Natural killer cell treated with Interleukin-12 subunit alpha and Interleukin-12 subunit beta and Interleukin-15 and Interleukin-18, amount 100 ng/mL, for 72 hours (primary cell): ENCODE results near the gene SLC44A5. TPM values are rescaled to one million over a fixed set of nuclear protein-coding genes. Genes with fewer than 3 reads are reported as not detected.
"Not testable (repeated sequence)": the region's sequence is repeated elsewhere in the genome, so short reads cannot be mapped to it uniquely, and the experiment has no call there.

Experiments used
- ATAC-seq, 2 donors: fragments of 150-1000 bp; cut with Tn5 transposase in 1 of 2; sonication (Bioruptor Pico), chemical (Tn5 transposase) in 1 of 2; 2 replicates each; pipeline ENCODE4 v1.10.0; 2021
- DNase-seq: peaks from one replicate; pipeline ENCODE4 v3.0.0; 2022; ENCODE audit warnings: low spot score
- H3K27ac Mint-ChIP-seq, 2 donors: 1 replicate in 1 of 2; 2 replicates in 1 of 2; pipeline ENCODE4 v1.8.0; 2022; ENCODE audit warnings: mixed read lengths in 2 of 2, mild to moderate bottlenecking in 1 of 2, moderate library complexity in 1 of 2
- H3K27me3 Mint-ChIP-seq, 2 donors: 1 replicate in 1 of 2; 2 replicates in 1 of 2; pipeline ENCODE4 v1.8.0; 2022; ENCODE audit warnings: mixed read lengths in 2 of 2
- H3K36me3 Mint-ChIP-seq: one replicate; pipeline ENCODE4 v1.8.0; 2022; ENCODE audit warnings: mixed read lengths
- H3K4me1 Mint-ChIP-seq, 2 donors: 1 replicate in 1 of 2; 2 replicates in 1 of 2; pipeline ENCODE4 v1.8.0; 2022; ENCODE audit warnings: low read depth in 2 of 2, mixed read lengths in 2 of 2, mild to moderate bottlenecking in 1 of 2
- H3K4me3 Mint-ChIP-seq: one replicate; pipeline ENCODE4 v1.8.0; 2022; ENCODE audit warnings: mixed read lengths
- H3K9me3 Mint-ChIP-seq: 2 replicates; pipeline ENCODE4 v1.8.0; 2022; ENCODE audit warnings: mixed read lengths
- total RNA-seq, 2 donors: library from RNA; stranded (reverse); gene quantifications; one replicate each; pipeline ENCODE4 v1.2.3, GENCODE V29; 2022

The SLC44A5 gene
- total RNA-seq, 2 donors from 2014 or later: 0.14 TPM; not detected in 1

DNA sequence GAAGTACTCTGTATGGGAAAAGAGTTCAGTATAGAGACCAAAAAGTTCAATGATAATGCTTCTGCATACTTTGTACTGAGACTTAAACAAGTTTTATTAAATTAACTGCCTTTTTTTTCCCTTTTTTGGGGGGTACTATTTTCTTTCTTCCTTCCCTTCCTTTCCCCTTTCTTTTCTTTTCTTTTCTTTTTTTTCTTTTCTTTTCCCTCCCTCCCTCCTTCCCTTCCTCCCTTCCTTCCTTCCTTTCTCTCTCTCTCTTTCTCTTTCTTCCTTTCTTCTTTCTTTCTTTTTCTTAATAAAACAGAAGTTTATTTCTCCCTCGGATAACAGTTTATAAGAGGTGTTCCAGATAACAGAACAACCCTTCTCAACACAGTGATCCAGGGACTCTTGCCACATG lies 399.3 kb downstream of the SLC44A5 start:
- no peak for DNase-seq
- Mint-ChIP-seq H3K9me3 (no peaks in the 10 kb centered on the region), H3K27me3 (no peaks in the 10 kb centered on the region), H3K4me1 (no peaks in the 10 kb centered on the region), H3K4me3 (no peak overlapping the region), H3K27ac (no peak overlapping the region), H3K36me3 (no peaks in the 10 kb centered on the region)
- no peak for ATAC-seq

DNA sequence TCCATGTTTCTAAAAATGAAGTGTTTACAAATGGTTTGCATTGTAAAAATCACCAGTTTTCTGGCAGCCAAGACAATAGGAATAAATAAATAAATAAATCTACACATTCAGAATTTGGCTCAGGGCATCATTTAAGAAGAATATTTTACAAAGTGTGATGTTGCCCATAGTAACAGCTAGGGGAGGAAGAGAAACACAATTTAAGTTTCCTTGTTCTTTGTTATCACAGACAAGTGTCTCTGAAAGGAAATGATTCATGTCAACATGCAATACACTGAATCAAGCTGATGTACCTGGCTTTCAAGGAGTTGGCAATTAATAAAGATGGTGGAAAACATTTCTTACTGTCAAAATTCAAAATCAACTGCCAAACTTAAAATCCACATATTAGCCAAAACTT lies 402.1 kb downstream of the SLC44A5 start:
- Mint-ChIP-seq H3K36me3 (no peaks in the 10 kb centered on the region), H3K9me3 (no peaks in the 10 kb centered on the region), H3K4me3 (no peak overlapping the region), H3K27ac (no peak overlapping the region), H3K4me1 (no peaks in the 10 kb centered on the region), H3K27me3 (no peaks in the 10 kb centered on the region)
- ATAC-seq: no peak
- no peak for DNase-seq

- Mint-ChIP-seq H3K27me3 (no peaks in the 10 kb centered on the region), H3K4me3 (no peak overlapping the region)
Measured at GRCh38 chr1:75203415-75204277, 407.3 kb downstream of the SLC44A5 start.

GRCh38 chr1:75202751-75203150 lies 408.2 kb downstream of the SLC44A5 start:
- Mint-ChIP-seq H3K4me1 (no peaks in the 10 kb centered on the region), H3K4me3 (no peak overlapping the region), H3K27ac (no peak overlapping the region), H3K36me3 (no peaks in the 10 kb centered on the region), H3K9me3 (no peaks in the 10 kb centered on the region), H3K27me3 (no peaks in the 10 kb centered on the region)
- no peak for DNase-seq
- ATAC-seq: no peak

More at GRCh38 chr1:75203415-75204277, 407.3 kb downstream of the SLC44A5 start:
- DNase-seq: no peak
- H3K36me3 Mint-ChIP-seq: no peaks in the 10 kb centered on the region
- ATAC-seq: no peak
- no peaks in the 10 kb centered on the region for H3K4me1 Mint-ChIP-seq
- no peak overlapping the region for H3K27ac Mint-ChIP-seq
- H3K9me3 Mint-ChIP-seq: no peaks in the 10 kb centered on the region

DNA sequence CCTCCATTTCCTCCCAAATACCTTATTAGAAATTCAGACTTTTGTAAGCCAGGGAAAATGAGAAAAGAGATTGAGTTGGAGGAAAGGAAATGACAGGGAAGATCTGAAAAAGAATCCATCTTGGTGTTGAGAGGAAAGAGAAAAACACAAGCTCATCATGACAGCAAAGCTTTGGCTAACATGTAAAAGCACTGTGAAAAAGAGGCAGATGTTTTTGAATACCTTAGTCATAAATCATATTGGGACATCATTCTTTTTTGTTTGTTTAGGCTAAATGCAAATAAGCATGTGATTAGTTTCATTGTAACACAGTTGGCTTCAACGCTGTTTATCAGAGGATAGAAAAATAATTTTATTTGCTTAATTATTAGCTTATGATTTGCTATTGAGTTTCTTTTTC lies 412.2 kb downstream of the SLC44A5 start:
- Mint-ChIP-seq H3K27ac (no peak overlapping the region), H3K9me3 (peaks cover 2% of the 10 kb centered on the region), H3K27me3 (no peaks in the 10 kb centered on the region), H3K36me3 (no peaks in the 10 kb centered on the region), H3K4me3 (no peak overlapping the region), H3K4me1 (no peaks in the 10 kb centered on the region)
- DNase-seq: no peak
- ATAC-seq: no peak

DNA sequence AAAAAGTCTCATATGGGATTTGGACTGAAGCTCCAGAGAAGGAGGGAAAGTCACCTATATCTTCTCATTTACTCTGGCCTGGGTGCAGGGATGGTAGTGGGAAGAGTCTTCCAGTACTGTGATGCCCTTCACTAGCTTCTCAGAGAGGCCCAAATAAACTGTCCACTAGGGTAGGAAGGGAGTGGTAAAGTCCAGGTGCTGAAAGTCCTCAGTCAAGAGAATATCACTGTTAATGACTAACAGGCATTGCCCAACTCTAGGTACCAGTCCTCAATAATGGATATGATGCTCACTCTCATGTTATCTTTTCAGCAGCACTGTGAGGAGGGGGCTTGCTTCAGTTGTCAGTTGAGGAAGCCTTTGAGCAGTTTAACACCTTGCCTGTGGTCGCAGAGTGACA lies 412.8 kb downstream of the SLC44A5 start:
- H3K9me3 Mint-ChIP-seq: peaks cover 4% of the 10 kb centered on the region
- H3K27ac Mint-ChIP-seq: no peak overlapping the region
- no peak overlapping the region for H3K4me3 Mint-ChIP-seq
- no peak for ATAC-seq
- no peaks in the 10 kb centered on the region for H3K4me1 Mint-ChIP-seq
- no peaks in the 10 kb centered on the region for H3K27me3 Mint-ChIP-seq
- H3K36me3 Mint-ChIP-seq: no peaks in the 10 kb centered on the region
- no peak for DNase-seq

DNA sequence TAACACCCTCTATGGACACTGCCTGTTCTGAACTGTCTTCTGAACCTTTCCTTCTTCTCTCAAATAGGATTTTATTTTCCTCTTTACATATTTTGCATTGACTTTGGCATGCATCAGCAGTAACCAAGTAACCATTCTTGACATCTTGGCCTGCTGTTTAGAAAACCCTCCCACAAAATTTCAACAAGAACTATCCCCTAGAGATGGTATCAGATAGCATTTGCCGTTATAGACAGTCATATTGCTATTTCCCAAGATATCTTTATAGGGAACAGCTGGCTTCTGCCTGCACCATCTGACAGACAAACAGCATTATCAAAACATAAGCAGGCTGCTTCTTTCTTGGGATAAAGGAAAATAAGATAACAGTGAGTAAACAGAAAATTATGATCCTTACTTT lies 422.0 kb downstream of the SLC44A5 start:
- Mint-ChIP-seq H3K4me1 (no peaks in the 10 kb centered on the region), H3K4me3 (no peak overlapping the region), H3K9me3 (peaks cover 16% of the 10 kb centered on the region), H3K27ac (no peak overlapping the region), H3K36me3 (no peaks in the 10 kb centered on the region), H3K27me3 (no peaks in the 10 kb centered on the region)
- ATAC-seq: no peak
- no peak for DNase-seq

GRCh38 chr1:75181214-75181955 lies 429.5 kb downstream of the SLC44A5 start:
- H3K27me3 Mint-ChIP-seq, H3K4me3 Mint-ChIP-seq, DNase-seq, H3K4me1 Mint-ChIP-seq, H3K27ac Mint-ChIP-seq, ATAC-seq: not testable (repeated sequence)
- Mint-ChIP-seq H3K36me3 (peaks cover 10% of the 10 kb centered on the region), H3K9me3 (peaks cover 33% of the 10 kb centered on the region)

DNA sequence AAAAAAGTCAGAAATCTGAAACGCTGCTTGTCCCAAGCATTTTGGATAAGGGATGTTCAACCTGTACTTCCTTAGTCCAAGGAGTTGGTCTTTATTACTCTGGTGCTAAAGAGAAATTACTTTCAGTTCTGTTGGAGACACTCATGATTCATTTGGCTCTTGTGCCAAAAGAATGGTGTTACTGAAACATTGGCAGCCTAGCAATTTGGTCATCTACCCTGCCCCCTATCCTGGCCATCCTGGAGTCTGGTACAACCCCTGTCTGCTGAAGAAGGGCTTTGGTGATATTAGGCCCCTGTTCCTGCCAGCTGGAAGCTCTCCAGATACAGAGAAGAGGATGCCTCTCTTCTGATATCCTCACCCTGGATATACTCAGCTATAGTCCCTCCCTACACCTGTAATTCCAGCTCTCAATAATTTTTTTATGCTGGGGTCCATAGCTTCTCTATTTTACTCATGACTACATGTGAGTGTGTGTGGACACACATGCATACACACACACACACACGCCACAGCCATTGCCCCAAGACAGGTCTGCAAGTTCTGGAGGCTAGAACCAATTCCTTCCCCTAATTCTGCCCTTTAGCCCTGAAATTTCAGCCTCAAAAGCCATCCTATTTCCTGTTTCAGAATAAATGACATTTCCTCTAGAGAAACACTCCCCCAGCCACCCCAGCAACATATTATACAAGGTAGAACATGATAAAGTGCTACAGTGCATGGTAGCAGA lies 436.7 kb downstream of the SLC44A5 start:
- ATAC-seq: no peak
- no peak overlapping the region for H3K4me3 Mint-ChIP-seq
- H3K36me3 Mint-ChIP-seq: no peaks in the 10 kb centered on the region
- H3K4me1 Mint-ChIP-seq: no peaks in the 10 kb centered on the region
- no peak overlapping the region for H3K27ac Mint-ChIP-seq
- peaks cover 12% of the 10 kb centered on the region for H3K9me3 Mint-ChIP-seq
- no peak for DNase-seq
- no peaks in the 10 kb centered on the region for H3K27me3 Mint-ChIP-seq

- Mint-ChIP-seq H3K36me3 (no peaks in the 10 kb centered on the region), H3K27me3 (no peaks in the 10 kb centered on the region), H3K9me3 (peaks cover 7% of the 10 kb centered on the region), H3K27ac (no peak overlapping the region), H3K4me1 (no peaks in the 10 kb centered on the region), H3K4me3 (no peak overlapping the region)
- DNase-seq (no peak), ATAC-seq (no peak)
Measured at GRCh38 chr1:75172556-75172955, 438.4 kb downstream of the SLC44A5 start.

GRCh38 chr1:75171876-75172275 lies 439.0 kb downstream of the SLC44A5 start:
- peaks cover 6% of the 10 kb centered on the region for H3K9me3 Mint-ChIP-seq
- H3K27me3 Mint-ChIP-seq: no peaks in the 10 kb centered on the region
- no peak for DNase-seq
- no peaks in the 10 kb centered on the region for H3K4me1 Mint-ChIP-seq
- H3K36me3 Mint-ChIP-seq: no peaks in the 10 kb centered on the region
- no peak for ATAC-seq
- no peak overlapping the region for H3K4me3 Mint-ChIP-seq
- no peak overlapping the region for H3K27ac Mint-ChIP-seq

- Mint-ChIP-seq H3K27ac (no peak overlapping the region), H3K4me3 (no peak overlapping the region), H3K27me3 (no peaks in the 10 kb centered on the region), H3K9me3 (peaks cover 6% of the 10 kb centered on the region), H3K4me1 (no peaks in the 10 kb centered on the region), H3K36me3 (no peaks in the 10 kb centered on the region)
- ATAC-seq (no peak), DNase-seq (no peak)
Measured at GRCh38 chr1:75170981-75171380, 439.9 kb downstream of the SLC44A5 start.

DNA sequence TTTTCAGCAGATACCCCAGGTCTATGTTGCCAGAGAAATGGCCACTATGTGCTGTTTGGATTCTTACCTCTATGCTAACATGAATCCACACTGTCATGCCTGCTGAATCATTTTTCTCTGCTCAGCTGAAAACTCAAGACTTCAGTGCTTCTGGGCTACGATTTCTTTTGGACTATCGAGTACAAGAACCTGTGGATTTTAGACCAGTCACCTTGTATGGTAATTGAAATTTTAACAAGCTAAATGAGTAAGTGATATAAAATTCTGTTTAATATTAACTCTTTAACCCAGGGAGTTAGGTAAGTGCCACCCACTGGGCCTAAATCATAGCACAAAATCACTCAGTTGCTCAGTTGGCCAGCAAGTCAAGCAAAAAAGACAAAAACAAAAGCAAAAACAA lies 440.9 kb downstream of the SLC44A5 start:
- H3K4me3 Mint-ChIP-seq: no peak overlapping the region
- no peaks in the 10 kb centered on the region for H3K27me3 Mint-ChIP-seq
- H3K27ac Mint-ChIP-seq: no peak overlapping the region
- no peaks in the 10 kb centered on the region for H3K36me3 Mint-ChIP-seq
- ATAC-seq (no peak), DNase-seq (no peak)
- H3K4me1 Mint-ChIP-seq: no peaks in the 10 kb centered on the region
- peaks cover 9% of the 10 kb centered on the region for H3K9me3 Mint-ChIP-seq

- H3K4me1 Mint-ChIP-seq: no peaks in the 10 kb centered on the region
- ATAC-seq (no peak), DNase-seq (no peak)
- no peaks in the 10 kb centered on the region for H3K27me3 Mint-ChIP-seq
- H3K4me3 Mint-ChIP-seq: no peak overlapping the region
- H3K9me3 Mint-ChIP-seq: peaks cover 9% of the 10 kb centered on the region
- no peaks in the 10 kb centered on the region for H3K36me3 Mint-ChIP-seq
- H3K27ac Mint-ChIP-seq: no peak overlapping the region
Measured at GRCh38 chr1:75166821-75167220, 444.1 kb downstream of the SLC44A5 start.
